HG03135 (cell line): ENCODE data around the gene CERS6.
A peak's percentile ranks its signal among the peaks of the same experiment; 100 is the strongest.
"Not testable (repeated sequence)": the region's sequence is repeated elsewhere in the genome, so short reads cannot be mapped to it uniquely, and the experiment has no call there.

Experiments
- ATAC-seq: cut with Tn5 transposase; IDR thresholded peaks from one replicate; pipeline ENCODE4 v1.9.1; 2021; ENCODE audit warnings: mild to moderate bottlenecking, moderate library complexity; ENCODE audit not compliant: unreplicated experiment

Gene CERS6

GRCh38 chr2:168466834-168467565, 10.9 kb downstream of the CERS6 start:
- no peak for ATAC-seq

DNA sequence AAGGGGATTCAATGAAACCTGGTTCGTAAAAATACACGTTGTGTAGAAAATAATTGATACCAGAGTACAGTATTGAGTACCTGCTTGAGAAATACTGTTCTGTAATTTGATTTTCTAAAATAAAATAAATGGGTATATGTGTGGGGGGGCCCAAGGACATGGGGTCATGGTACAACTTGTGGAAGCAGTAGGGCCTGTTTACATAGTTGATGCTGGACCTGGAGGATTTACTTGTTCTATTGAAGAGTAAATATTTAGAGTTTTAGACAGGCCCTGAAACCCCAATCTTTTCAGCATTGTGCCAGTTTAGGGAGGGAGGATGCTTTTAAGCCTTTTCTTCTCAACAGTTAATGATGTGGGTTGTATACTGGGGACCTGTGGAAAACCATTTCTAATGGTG, 11.7 kb downstream of the CERS6 start:
- ATAC-seq, result no peak

DNA sequence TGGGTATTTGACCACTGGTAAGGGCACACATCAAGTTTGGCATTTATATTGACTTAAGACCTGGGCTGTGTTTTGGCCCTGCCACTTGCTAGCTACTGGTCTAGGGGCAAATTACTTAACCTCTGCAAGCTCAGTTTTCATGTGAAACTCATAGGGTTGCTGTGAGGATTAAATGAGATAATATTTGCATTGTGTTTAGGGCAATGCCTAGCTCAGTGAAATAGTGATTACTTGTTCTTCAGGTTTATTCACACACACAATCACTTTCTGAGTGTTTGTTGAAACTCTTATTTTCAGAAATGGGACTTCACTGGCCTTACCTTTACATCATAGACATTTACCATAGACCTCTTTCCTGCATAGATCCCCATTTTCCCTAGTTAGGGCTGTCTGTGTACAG, 12.3 kb downstream of the CERS6 start:
- ATAC-seq, result no peak

DNA sequence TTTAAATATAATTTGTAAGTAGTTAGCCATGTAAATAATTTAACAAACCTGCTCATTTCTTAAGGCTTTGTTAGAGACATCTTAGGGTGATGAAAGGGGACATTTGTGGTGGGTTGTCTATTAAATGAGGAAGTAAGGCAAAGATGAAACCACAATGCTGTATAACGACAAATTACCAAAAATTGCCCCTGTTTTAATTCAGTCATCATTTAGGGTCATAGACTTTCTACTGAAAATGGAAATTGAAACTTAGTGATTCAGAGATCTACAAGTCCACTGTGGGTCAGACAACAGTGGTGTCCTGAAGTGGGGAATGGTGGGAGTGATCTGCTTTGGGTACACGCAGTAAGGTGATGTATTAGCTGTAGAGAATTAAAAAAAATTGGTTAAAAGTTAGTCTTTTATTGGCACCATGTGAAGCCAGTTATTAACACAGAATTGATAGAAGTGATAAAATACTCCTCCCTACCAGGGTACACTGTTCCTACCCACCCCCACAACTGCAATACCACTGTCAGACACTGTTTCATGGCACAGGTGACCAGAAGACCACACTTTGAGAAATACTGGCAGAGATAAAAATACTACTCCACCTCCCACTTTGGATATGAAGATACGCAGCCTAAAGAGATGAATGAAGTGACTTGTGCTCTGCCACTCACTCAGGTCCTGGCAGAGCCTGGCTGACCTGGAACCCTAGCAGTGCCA, 13.4 kb downstream of the CERS6 start:
- peak; percentile 75 for ATAC-seq

GRCh38 chr2:168470320-168471162, 14.5 kb downstream of the CERS6 start:
- ATAC-seq, result peak; percentile 33

DNA sequence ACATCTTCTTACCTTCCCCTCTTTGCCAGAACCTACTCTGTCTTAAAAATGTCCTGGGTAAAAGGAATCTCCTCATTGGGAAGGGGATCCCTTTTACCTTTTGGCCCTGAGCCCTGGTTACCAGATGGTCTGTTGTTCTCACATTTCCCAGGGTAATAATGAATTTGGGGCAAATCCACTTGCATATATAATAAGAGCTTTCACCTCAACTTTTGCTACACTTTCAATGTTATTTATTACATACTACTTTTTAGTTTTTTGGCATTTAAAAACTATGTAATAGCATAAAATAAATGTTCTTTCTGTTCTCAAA, 15.0 kb downstream of the CERS6 start:
- ATAC-seq, result no peak

- no peak for ATAC-seq
Observed at GRCh38 chr2:168475636-168476035, 19.6 kb downstream of the CERS6 start.

DNA sequence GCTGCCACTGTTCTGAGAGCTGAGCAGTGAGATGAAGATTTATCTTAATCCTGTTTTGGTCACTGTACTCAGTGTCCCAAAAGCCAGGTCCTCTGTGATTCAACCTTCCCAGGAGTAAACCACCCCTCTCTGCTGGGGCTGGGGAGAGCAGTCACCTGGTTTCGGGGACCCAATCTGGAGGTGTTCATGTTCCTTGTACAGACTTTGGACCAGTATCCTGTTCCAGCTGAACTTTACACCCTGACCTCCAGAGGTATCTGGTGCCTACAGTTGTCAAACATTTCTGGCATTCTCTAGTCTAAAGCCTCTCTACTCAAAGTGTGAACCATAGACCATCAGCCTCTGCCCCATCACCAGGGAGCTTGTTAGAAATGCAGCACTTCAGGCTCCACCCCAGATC, 22.1 kb downstream of the CERS6 start:
- ATAC-seq, result no peak

GRCh38 chr2:168480356-168480755, 24.3 kb downstream of the CERS6 start:
- ATAC-seq, result no peak

DNA sequence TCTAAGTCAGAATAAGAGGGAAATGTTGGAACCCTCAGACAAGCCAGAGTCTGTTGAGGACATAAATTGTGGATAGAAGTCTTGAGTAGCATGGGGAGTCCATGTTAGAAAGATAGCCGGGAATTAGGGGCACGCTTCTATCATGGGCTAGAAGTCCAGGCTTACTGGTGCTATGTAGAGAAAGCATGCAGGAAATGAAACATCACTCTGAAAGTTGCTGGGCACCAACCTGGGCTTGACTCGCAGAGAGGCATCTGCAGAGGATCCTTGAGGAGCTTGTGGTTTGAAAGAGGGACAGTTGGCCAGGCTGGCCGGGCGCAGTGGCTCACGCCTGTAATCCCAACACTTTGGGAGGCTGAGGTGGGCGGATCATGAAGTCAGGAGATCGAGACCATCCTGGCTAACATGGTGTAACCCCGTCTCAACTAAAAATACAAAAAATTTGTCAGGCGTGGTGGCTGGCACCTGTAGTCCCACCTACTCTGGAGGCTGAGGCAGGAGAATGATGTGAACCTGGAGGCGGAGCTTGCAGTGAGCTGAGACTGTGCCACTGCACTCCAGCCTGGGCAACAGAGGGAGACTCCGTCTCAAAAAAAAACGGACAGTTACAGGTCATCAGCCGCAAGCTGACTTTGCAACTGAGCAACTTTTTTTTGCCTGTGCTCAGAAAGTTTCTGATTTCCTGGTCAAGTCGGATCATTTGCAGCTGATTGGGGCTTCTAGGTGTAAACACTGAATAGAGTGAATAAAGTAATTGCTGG, 24.9 kb downstream of the CERS6 start:
- no peak for ATAC-seq

DNA sequence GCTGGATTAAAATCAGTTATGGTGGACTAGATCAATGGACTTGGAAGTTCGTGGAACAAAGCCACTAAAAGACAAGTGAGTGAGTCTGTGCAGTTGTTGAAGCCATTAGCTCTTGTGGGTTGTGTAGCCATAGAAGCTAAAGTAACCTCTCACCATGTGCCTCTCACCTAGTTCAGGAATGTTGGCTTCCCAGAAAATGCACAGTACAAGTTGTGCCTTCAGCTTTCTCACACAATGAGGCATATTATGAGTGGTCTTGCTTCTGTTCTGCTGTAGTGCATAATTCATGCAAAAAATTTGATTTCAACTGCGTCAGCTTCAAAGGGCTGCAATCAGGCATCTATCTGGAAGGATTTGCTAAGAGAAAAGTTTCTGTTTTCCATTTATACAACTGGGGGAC, 26.2 kb downstream of the CERS6 start:
- no peak for ATAC-seq

DNA sequence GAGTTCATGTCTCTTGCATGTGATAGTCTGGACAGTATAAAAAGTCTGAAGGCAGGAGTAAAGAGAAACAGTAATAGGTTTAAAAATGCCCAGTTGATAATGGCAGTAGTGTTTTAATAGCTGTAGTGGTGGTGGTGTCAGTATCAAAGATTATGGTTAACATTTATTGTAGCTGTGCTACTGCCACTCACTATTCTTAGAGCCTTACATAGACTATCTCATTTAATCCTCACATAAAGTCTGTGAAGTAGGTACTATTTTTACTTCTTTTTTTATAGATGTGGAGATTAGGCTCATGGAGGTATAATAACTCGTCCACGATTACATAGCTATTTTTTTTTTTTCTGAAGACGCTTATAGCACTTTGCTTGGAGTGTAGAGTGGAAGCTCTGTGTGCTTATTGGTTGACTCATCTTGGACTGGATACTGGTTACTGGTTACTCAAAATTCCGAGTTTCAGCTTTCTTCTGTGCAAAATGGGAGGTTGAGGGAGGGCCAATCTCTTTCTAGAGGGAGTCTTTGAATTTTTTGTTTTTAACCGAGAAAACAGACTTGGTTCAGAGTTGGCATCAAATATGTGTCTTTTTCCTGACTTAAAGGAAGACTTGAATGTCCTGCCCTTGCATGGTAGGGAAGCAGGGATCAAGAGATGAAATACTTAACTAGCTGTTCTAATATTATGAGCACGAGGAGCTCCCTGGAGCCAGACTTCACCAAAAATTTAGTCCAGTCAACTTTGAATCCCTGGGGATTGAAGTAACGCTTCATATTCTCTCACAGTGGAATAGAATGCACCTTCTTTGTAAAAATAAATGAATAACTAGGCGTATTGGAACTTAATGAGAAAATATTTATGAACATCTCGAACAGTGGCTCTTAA, 27.1 kb downstream of the CERS6 start:
- ATAC-seq, result no peak

GRCh38 chr2:168486477-168486876, 30.4 kb downstream of the CERS6 start:
- ATAC-seq, result no peak

GRCh38 chr2:168490015-168490874, 34.2 kb downstream of the CERS6 start:
- ATAC-seq, result peak; percentile 91

- no peak for ATAC-seq
Observed at GRCh38 chr2:168490946-168491605, 35.0 kb downstream of the CERS6 start.

- not testable (repeated sequence) for ATAC-seq
Observed at GRCh38 chr2:168491728-168492127, 35.7 kb downstream of the CERS6 start.

DNA sequence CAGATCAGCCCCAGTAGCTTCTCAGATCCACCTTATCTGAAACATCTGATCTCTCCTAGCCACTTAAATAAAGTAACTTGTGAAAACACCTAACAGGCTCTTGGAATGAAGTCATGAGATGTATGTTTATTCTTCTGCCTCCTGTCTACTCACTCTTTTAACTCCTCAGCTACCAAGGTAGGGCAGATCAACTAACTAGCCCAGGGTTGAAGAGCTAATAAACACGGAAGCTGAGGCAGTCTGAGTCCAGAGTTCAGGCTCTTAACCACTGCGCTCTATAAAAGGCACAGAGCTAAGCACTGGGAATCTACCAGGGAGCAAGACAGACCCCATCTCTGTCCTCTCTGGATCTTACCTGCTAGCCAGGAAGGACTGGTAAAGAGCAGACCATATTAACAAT, 37.1 kb downstream of the CERS6 start:
- not testable (repeated sequence) for ATAC-seq

- no peak for ATAC-seq
Observed at GRCh38 chr2:168494190-168494711, 38.2 kb downstream of the CERS6 start.
